Thymus (tissue), 11 donors: ENCODE results near the gene ZNF536. TPM values are rescaled to one million over a fixed set of nuclear protein-coding genes. Genes with fewer than 3 reads are reported as not detected.

ENCODE experiments used
- DNase-seq, 9 donors: peaks; one replicate each; pipeline ENCODE4 v3.0.0-alpha.2; 2013; ENCODE audit warnings: low spot score in 9 of 9, low read depth in 6 of 9, missing footprints in 1 of 9
- H3K27ac ChIP-seq, 2 donors: one replicate each; pipeline ENCODE4 v1.5.1; 2013; ENCODE audit warnings: control low read depth in 1 of 2, low read depth in 1 of 2, low read length in 1 of 2, mild to moderate bottlenecking in 1 of 2, moderate library complexity in 1 of 2
- H3K27me3 ChIP-seq, 2 donors: one replicate each; pipeline ENCODE4 v1.5.1; 2013; ENCODE audit warnings: low read length in 1 of 2; ENCODE audit not compliant: control insufficient read depth in 2 of 2, insufficient read depth in 1 of 2
- H3K36me3 ChIP-seq, 2 donors: one replicate each; pipeline ENCODE4 v1.5.1; 2013; ENCODE audit warnings: low read length in 1 of 2, mild to moderate bottlenecking in 1 of 2, moderate library complexity in 1 of 2; ENCODE audit not compliant: control insufficient read depth in 2 of 2, insufficient read depth in 2 of 2
- H3K4me1 ChIP-seq, 2 donors: one replicate each; pipeline ENCODE4 v1.5.1; 2013; ENCODE audit warnings: low read length in 2 of 2; ENCODE audit not compliant: control insufficient read depth in 2 of 2, insufficient read depth in 2 of 2
- H3K4me3 ChIP-seq, 2 donors: one replicate each; pipeline ENCODE4 v1.5.1; 2013; ENCODE audit warnings: low read length in 2 of 2, control low read depth in 1 of 2, mild to moderate bottlenecking in 1 of 2
- H3K9me3 ChIP-seq, 2 donors: one replicate each; pipeline ENCODE4 v1.5.1; 2013; ENCODE audit warnings: low read length in 1 of 2, mild to moderate bottlenecking in 1 of 2; ENCODE audit not compliant: control insufficient read depth in 2 of 2, insufficient read depth in 1 of 2
- WGBS: extraction: QIAGEN DNeasy Blood & Tissue Kit; methylation state at CpG from one replicate; pipeline ENCODE4 v1.1.7; 2013; 5-methylcytosine and 5-hydroxymethylcytosine counted together
- polyA plus RNA-seq: library from polyadenylated mRNA; stranded (reverse); fragments of 200-250 nt; gene quantifications from one replicate; pipeline ENCODE4 v1.2.3, GENCODE V29; 2013
- total RNA-seq: library from RNA; stranded (reverse); fragments of 120-200 nt; gene quantifications from one replicate; pipeline ENCODE4 v1.2.4, GENCODE V29; 2013
- donor health status: healthy.

The ZNF536 gene
- total and polyA plus RNA-seq, 2 donors = 0.05 to 0.11 TPM

- Histone ChIP-seq H3K27ac (no peak overlapping the region), H3K27me3 (no peaks in the 10 kb centered on the region), H3K36me3 (no peaks in the 10 kb centered on the region), H3K4me3 (no peak overlapping the region), H3K4me1 (no peaks in the 10 kb centered on the region), H3K9me3 (peaks cover 0 to 3% of the 10 kb centered on the region in 2 donors)
- 97% methylated on average over 9 of the region's 9 CpGs for WGBS
- no peak for DNase-seq
Observed at GRCh38 chr19:30543243-30543945, 171.2 kb downstream of the ZNF536 start.

- H3K27me3 ChIP-seq = no peaks in the 10 kb centered on the region
- no peak for DNase-seq
- no peaks in the 10 kb centered on the region for H3K36me3 ChIP-seq
- WGBS = 97% methylated on average over 7 of the region's 7 CpGs
- H3K4me1 ChIP-seq = no peaks in the 10 kb centered on the region
- H3K9me3 ChIP-seq = peaks cover 0 to 3% of the 10 kb centered on the region in 2 donors
- H3K4me3 ChIP-seq = no peak overlapping the region
- H3K27ac ChIP-seq = no peak overlapping the region
Observed at GRCh38 chr19:30545752-30546151, 173.6 kb downstream of the ZNF536 start.

- Histone ChIP-seq H3K4me3 (no peak overlapping the region), H3K4me1 (no peaks in the 10 kb centered on the region), H3K9me3 (peaks cover 0 to 3% of the 10 kb centered on the region in 2 donors), H3K36me3 (no peaks in the 10 kb centered on the region), H3K27me3 (no peaks in the 10 kb centered on the region), H3K27ac (no peak overlapping the region)
- WGBS = 71% methylated on average over 6 of the region's 6 CpGs
- DNase-seq = no peak
Observed at GRCh38 chr19:30546332-30546731, 174.1 kb downstream of the ZNF536 start.

GRCh38 chr19:30547246-30547645, 175.1 kb downstream of the ZNF536 start:
- Histone ChIP-seq H3K4me1 (no peaks in the 10 kb centered on the region), H3K27me3 (no peaks in the 10 kb centered on the region), H3K36me3 (no peaks in the 10 kb centered on the region), H3K9me3 (peaks cover 0 to 3% of the 10 kb centered on the region in 2 donors), H3K27ac (no peak overlapping the region), H3K4me3 (no peak overlapping the region)
- no peak for DNase-seq
- WGBS = 87% methylated on average over 2 of the region's 2 CpGs

- Histone ChIP-seq H3K9me3 (no peaks in the 10 kb centered on the region), H3K36me3 (no peaks in the 10 kb centered on the region), H3K27me3 (no peaks in the 10 kb centered on the region), H3K27ac (no peak overlapping the region), H3K4me3 (no peak overlapping the region), H3K4me1 (no peaks in the 10 kb centered on the region)
- DNase-seq = no peak
- WGBS = 94% methylated on average over 13 of the region's 13 CpGs
Observed at GRCh38 chr19:30549151-30549550, 177.0 kb downstream of the ZNF536 start.

GRCh38 chr19:30551271-30551670, 179.1 kb downstream of the ZNF536 start:
- H3K4me3 ChIP-seq = no peak overlapping the region

GRCh38 chr19:30552593-30552992, 180.4 kb downstream of the ZNF536 start:
- H3K36me3 ChIP-seq = no peaks in the 10 kb centered on the region
- no peak for DNase-seq
- no peak overlapping the region for H3K4me3 ChIP-seq
- H3K4me1 ChIP-seq = no peaks in the 10 kb centered on the region
- H3K27me3 ChIP-seq = no peaks in the 10 kb centered on the region
- no peak overlapping the region for H3K27ac ChIP-seq
- 80% methylated on average over 5 of the region's 5 CpGs for WGBS
- H3K9me3 ChIP-seq = no peaks in the 10 kb centered on the region

More at GRCh38 chr19:30551271-30551670, 179.1 kb downstream of the ZNF536 start:
- no peaks in the 10 kb centered on the region for H3K4me1 ChIP-seq
- no peak for DNase-seq
- no peaks in the 10 kb centered on the region for H3K27me3 ChIP-seq
- H3K27ac ChIP-seq = no peak overlapping the region
- WGBS = 80% methylated on average over 11 of the region's 11 CpGs
- no peaks in the 10 kb centered on the region for H3K36me3 ChIP-seq
- no peaks in the 10 kb centered on the region for H3K9me3 ChIP-seq

- DNase-seq = no peak
- no peaks in the 10 kb centered on the region for H3K36me3 ChIP-seq
- WGBS = 79% methylated on average over 12 of the region's 12 CpGs
Observed at GRCh38 chr19:30555075-30555790, 183.0 kb downstream of the ZNF536 start.

GRCh38 chr19:30555791-30556110, 183.6 kb downstream of the ZNF536 start:
- no peak overlapping the region for H3K27ac ChIP-seq
- no peak for DNase-seq
- WGBS = 52% methylated on average over 1 of the region's 1 CpG
- H3K4me1 ChIP-seq = no peaks in the 10 kb centered on the region
- no peaks in the 10 kb centered on the region for H3K9me3 ChIP-seq
- H3K27me3 ChIP-seq = no peaks in the 10 kb centered on the region
- H3K36me3 ChIP-seq = no peaks in the 10 kb centered on the region
- H3K4me3 ChIP-seq = no peak overlapping the region

More at GRCh38 chr19:30555075-30555790, 183.0 kb downstream of the ZNF536 start:
- H3K27ac ChIP-seq = no peak overlapping the region
- no peak overlapping the region for H3K4me3 ChIP-seq
- H3K27me3 ChIP-seq = no peaks in the 10 kb centered on the region
- no peaks in the 10 kb centered on the region for H3K9me3 ChIP-seq
- no peaks in the 10 kb centered on the region for H3K4me1 ChIP-seq
